Left ventricle myocardium inferior (tissue), 1 donor: Measurements from ENCODE around the gene PPP4C. TPM values are rescaled to one million over a fixed set of nuclear protein-coding genes. Genes with fewer than 3 reads are reported as not detected.
"Not testable (repeated sequence)": the region's sequence is repeated elsewhere in the genome, so short reads cannot be mapped to it uniquely, and the experiment has no call there.

Experiments used
- DNase-seq: peaks from one replicate; pipeline ENCODE4 v3.0.0-alpha.2; 2020
- H3K27ac ChIP-seq: fragments of 200-600 bp; replicated peaks from 2 replicates; pipeline ENCODE4 v1.8.0; 2021
- H3K27me3 ChIP-seq: fragments of 200-600 bp; 2 replicates; pipeline ENCODE4 v1.8.0; 2021; ENCODE audit warnings: low read depth
- H3K36me3 ChIP-seq: fragments of 200-600 bp; 2 replicates; pipeline ENCODE4 v1.8.0; 2021
- H3K4me1 ChIP-seq: fragments of 200-600 bp; 2 replicates; pipeline ENCODE4 v1.8.0; 2021
- H3K4me3 ChIP-seq: fragments of 200-600 bp; 2 replicates; pipeline ENCODE4 v1.8.0; 2021; ENCODE audit warnings: mild to moderate bottlenecking, moderate library complexity
- H3K9me3 ChIP-seq: fragments of 200-600 bp; replicated peaks from 2 replicates; pipeline ENCODE4 v1.8.0; 2021
- intact Hi-C: fragments of 100-400 bp; cut with micrococcal nuclease; formaldehyde crosslinking; loops from one replicate; pipeline ENCODE4 v1.11.0; 2022
- total RNA-seq: library from RNA; stranded (reverse); fragmentation: NEBNext Ultra II Directional; extraction: Animal tissue kit (Norgen Biotek cat#: 25700); gene quantifications from one replicate; pipeline ENCODE4 v1.2.1, GENCODE V29; 2021
- TF ChIP-seq, protein P1 (sequence below): fragments of 200-600 bp; IDR thresholded peaks from 2 replicates; pipeline ENCODE4 v1.8.0; 2021; ENCODE audit warnings: antibody characterized with exemption, mild to moderate bottlenecking, borderline replicate concordance
- donor health status: DM: no; HTN: yes; CAD: no; lungs with severe emphysema.

Gene PPP4C
- total RNA-seq, 1 donor from 2014 or later, result 32.2 TPM

- TF ChIP-seq, protein P1, sequence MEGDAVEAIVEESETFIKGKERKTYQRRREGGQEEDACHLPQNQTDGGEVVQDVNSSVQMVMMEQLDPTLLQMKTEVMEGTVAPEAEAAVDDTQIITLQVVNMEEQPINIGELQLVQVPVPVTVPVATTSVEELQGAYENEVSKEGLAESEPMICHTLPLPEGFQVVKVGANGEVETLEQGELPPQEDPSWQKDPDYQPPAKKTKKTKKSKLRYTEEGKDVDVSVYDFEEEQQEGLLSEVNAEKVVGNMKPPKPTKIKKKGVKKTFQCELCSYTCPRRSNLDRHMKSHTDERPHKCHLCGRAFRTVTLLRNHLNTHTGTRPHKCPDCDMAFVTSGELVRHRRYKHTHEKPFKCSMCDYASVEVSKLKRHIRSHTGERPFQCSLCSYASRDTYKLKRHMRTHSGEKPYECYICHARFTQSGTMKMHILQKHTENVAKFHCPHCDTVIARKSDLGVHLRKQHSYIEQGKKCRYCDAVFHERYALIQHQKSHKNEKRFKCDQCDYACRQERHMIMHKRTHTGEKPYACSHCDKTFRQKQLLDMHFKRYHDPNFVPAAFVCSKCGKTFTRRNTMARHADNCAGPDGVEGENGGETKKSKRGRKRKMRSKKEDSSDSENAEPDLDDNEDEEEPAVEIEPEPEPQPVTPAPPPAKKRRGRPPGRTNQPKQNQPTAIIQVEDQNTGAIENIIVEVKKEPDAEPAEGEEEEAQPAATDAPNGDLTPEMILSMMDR, result peak; percentile 63
- Histone ChIP-seq H3K4me1 (peaks cover 9% of the 10 kb centered on the region), H3K4me3 (no peak overlapping the region), H3K36me3 (peaks cover 89% of the 10 kb centered on the region), H3K27ac (no peak overlapping the region), H3K27me3 (no peaks in the 10 kb centered on the region), H3K9me3 (no peaks in the 10 kb centered on the region)
- DNase-seq, result peak; percentile 62
- intact Hi-C loops, result no loop called here
These were observed 36.6 kb downstream of the PPP4C start for GRCh38 chr16:30112197-30113030.

DNA sequence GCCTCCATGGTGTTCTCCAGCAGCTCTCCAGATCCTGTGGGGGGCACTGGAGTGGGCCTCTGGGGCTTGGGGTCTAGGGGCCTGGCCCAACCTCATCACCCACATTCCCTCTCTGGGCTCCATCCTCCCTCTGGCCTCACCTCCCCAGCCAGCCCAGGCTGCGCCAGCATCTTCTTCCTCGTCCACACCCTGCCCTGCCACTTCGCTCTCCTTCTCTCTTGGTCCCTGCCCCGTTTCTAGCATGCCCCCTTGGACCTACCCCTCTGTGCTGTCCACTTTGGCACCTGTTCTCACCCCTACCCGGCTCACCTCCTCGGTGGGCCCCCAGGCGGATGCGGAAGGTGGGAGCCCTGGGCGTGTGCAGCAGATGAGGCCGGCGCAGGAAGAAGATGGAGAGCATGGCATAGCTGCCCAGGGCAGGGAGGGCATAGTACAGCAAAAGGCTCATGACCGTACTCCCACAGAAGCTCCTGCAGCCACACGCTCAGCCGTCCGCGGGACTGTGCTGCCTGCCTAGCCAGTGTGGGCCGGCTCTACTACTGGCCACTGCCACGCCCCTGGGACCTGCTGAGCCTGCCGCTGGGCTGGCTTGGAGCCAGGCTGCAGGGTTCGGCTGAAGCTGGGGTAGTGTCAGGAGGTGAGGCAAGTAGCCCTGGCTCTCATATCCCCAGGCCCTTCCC, 37.4 kb downstream of the PPP4C start, which contains the start of gene GDPD3:
Gene GDPD3, minus strand, starts transcription at position 507 of the 680 bp plus-strand sequence. Its CDS starts 59 bp downstream, at position 448.
- peaks cover 89% of the 10 kb centered on the region for H3K36me3 ChIP-seq
- TF ChIP-seq, protein P1, result no peak
- no peaks in the 10 kb centered on the region for H3K9me3 ChIP-seq
- H3K27ac ChIP-seq, result no peak within 1 kb of the TSS
- intact Hi-C loops, result no loop called here
- H3K4me1 ChIP-seq, result peaks cover 9% of the 10 kb centered on the region
- H3K4me3 ChIP-seq, result no peak within 1 kb of the TSS
- DNase-seq, result peak; percentile 56
- no peaks in the 10 kb centered on the region for H3K27me3 ChIP-seq

DNA sequence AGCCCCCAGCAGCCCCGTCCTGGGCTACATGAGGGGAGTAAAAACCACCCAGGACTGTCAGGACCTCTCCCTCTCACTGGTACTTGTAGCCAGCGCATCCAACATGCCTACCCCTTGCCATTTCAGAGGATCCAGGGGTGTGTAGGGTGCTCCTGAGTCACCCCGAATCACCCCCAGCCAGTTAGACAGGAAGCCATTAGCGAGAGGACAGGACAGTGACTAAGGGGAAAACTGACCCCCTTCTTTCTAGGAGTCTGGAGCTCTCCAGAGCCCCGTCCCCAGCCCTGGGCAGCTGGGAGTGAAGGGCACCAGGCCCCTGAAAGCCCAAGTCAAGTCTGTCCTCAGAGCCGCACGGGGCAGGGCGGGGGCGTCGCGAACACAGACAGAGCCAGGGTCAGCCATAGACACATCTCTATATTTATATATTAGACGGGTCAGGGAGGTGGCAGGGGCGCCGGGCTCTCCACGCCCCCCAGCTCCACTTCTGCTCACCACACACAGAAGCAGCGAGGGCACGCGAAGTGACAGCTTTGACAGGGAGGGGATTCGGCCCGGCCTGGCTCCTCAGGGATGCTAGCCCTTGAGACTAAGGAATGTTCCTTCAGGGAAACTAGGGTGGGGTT, 38.0 kb downstream of the PPP4C start:
- no peaks in the 10 kb centered on the region for H3K9me3 ChIP-seq
- H3K27ac ChIP-seq, result no peak overlapping the region
- H3K36me3 ChIP-seq, result peaks cover 89% of the 10 kb centered on the region
- no peaks in the 10 kb centered on the region for H3K27me3 ChIP-seq
- TF ChIP-seq, protein P1, result no peak
- intact Hi-C loops, result no loop called here
- no peak for DNase-seq
- peaks cover 9% of the 10 kb centered on the region for H3K4me1 ChIP-seq
- H3K4me3 ChIP-seq, result no peak overlapping the region

- H3K4me3 ChIP-seq, result no peak overlapping the region
- peaks cover 10% of the 10 kb centered on the region for H3K4me1 ChIP-seq
- TF ChIP-seq, protein P1, result no peak
- no peaks in the 10 kb centered on the region for H3K27me3 ChIP-seq
- DNase-seq, result no peak
- H3K36me3 ChIP-seq, result peaks cover 89% of the 10 kb centered on the region
- H3K9me3 ChIP-seq, result no peaks in the 10 kb centered on the region
- no peak overlapping the region for H3K27ac ChIP-seq
- intact Hi-C loops, result no loop called here
These were observed 38.6 kb downstream of the PPP4C start for GRCh38 chr16:30114411-30114810.

DNA sequence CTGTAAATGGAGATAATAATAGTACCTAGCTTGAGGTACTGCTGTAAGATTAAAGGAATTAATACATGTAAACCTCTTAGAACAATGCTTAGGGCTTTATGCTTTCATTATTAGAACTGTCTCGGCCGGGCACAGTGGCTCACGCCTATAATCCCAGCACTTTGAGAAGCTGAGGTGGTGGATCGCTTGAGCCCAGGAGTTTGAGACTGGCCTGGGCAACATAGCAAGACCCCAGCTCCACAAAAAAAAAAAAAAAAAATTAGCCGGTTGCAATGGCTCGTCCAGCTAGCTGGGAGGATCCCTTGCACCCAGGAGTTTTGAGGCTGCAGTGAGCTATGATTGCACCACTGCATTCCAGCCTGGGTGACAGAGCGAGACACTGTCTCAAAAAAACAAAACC, 39.0 kb downstream of the PPP4C start:
- DNase-seq, H3K4me3 ChIP-seq, H3K27ac ChIP-seq, H3K27me3 ChIP-seq, intact Hi-C loops, H3K9me3 ChIP-seq: not testable (repeated sequence)
- Histone ChIP-seq H3K36me3 (peaks cover 89% of the 10 kb centered on the region), H3K4me1 (peaks cover 14% of the 10 kb centered on the region)
